GM15510 (cell line): Measurements from ENCODE around the gene RENBP.

Experiments used
- POLR2A ChIP-seq: IDR thresholded peaks from 3 replicates; pipeline ENCODE4 v1.6.1; 2011; ENCODE audit warnings: borderline replicate concordance; ENCODE audit not compliant: insufficient read length; ENCODE audit errors: extremely low read depth

RENBP gene

DNA sequence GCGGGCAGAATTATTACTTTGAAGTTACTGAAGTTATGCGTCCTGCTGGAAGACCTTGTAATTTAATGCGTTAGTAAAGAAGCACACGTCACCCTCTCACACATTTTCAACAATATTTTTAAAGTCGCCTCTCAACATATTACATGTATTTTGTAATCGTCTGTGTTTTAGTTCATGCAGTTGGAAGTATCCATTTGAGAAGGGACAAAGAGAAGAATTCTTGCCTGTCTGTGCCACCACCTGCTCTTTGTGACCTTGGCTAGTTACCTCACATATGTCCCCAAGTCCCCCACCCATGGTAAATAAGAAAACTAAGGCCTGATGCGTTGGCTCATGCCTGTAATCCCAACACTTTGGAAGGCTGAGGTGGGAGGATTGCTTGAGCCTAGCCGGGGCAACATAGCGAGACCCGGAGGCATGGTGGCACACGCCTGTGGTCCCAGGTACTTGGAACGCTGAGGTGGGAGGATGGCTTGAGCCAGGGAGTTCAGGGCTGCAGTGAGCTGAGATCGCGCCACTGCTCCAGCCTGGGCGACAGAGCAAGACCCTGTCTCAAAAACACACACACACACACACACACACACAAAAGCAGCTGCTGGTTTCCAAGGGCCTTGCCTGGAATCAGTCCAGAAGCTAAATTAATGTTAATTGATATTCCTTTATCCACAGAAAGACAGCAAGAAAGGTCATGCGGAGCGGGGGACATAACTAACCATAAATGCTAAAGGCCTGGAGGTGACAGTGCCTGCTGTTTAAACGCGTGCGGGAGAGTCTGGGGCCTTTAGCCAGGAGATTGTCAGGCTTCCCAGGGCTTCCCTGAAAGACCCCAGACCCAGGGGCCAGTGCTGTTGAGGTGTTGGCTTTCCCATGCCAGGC, 28.9 kb upstream of the RENBP start:
- no peak for TF ChIP-seq POLR2A

DNA sequence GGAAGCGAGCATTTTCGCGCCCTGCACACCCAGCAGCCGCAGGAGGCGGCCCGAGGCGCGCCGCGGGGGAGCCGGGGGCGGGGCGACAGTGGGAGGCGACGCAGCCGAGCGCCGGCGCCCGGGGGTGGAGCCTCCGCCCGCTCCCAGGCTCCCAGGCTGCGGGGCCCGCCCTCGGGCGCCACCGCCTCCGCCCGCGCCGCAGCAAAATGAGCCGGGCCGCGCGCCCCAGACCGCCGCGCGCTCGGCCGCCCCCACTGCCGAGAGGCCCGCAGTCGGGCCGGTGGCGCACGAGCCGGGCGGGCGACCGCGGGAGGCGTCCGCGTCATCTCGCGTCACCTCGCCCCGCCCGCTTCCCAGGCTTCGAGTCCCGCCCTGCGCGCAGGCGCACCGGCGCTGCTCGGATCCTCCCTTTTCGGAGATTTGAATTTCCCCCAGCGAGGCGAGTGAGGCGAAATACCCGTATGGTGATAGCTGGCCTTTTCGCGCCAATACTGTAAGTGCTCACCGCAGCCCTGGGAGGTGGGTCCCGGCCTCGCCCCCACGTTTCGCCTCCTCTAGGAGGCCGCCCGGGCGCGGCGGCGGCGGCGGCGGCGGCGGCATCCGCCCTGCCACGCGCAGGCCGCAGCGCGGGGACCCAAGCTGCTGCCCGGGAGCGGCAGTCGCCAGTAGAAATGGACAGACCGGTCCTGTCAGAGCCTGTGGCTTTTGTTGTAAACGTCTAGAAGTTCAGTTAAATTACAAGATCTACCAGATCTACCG, 28.1 kb upstream of the RENBP start, which contains the start of gene TMEM187:
TMEM187 (plus strand) TSS at position 387 of the 759 bp plus-strand sequence. CDS start 9,309 bp downstream, outside the sequence.
- TF ChIP-seq POLR2A, result peak; percentile 56

DNA sequence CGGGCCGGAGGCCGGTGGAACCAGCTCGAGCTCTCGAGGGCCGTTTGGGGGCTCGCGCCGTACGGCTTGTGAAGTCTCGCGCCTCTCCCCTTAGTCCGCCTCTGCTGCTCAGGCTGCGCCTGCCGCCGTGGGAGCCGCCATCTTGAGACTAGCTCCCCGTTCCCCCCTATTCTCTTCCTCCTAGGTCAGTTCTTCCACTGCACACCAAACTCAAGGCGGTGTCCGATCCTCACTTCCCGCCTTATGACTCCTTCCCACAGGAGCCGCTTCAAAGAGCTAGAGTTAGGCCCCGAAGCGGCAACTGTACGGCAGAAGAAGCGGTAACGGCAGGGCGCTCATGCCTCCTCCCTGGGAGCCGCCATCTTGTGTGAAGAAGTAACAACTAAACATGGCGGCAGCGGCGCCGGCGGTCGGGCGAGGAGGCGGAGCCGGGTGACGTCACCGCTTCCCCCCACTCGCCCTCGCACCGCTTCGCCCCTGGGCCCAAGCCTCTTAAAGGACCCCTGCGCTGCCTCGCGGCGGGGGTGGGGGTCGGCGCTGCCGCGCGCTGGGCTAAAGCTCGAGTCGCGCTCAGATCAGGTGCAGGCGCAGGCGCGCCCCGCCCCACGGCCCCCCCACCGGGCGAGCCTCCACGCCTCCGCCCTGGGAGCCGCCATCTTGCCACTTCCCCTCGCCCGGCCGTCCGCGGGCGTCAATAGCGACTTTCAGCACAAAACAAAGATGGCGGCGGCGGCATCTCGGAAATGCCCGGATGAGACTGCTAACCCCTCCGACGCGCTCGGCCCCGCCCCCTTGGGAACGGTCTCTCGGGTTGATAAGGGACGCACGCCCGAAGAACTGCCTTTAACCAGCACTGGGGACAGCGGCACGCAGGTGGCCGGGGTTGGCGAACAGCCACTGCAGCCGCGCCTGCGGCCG, 27.3 kb upstream of the RENBP start, which contains the start of gene HCFC1:
HCFC1 (minus strand) TSS at position 369 of the 918 bp plus-strand sequence. CDS start 978 bp downstream, outside the sequence.
- peak; percentile 26 for TF ChIP-seq POLR2A

DNA sequence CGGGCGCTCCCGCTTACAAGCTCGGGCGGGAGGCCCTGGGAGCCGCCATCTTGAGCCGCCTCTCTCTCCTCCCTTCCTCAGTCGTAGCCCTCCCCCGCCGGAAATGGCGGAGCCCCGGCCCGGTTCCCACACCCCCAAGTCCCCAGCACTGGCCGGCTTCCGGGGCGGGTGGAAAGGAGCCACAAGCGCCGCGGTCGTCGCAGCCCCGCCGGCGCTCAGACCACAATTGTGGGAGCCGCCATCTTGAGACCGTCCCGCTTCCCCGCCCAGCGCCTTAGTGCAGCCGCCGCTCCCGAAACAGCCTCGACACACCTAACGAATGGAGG, 26.6 kb upstream of the RENBP start:
- TF ChIP-seq POLR2A, result peak; percentile 32

DNA sequence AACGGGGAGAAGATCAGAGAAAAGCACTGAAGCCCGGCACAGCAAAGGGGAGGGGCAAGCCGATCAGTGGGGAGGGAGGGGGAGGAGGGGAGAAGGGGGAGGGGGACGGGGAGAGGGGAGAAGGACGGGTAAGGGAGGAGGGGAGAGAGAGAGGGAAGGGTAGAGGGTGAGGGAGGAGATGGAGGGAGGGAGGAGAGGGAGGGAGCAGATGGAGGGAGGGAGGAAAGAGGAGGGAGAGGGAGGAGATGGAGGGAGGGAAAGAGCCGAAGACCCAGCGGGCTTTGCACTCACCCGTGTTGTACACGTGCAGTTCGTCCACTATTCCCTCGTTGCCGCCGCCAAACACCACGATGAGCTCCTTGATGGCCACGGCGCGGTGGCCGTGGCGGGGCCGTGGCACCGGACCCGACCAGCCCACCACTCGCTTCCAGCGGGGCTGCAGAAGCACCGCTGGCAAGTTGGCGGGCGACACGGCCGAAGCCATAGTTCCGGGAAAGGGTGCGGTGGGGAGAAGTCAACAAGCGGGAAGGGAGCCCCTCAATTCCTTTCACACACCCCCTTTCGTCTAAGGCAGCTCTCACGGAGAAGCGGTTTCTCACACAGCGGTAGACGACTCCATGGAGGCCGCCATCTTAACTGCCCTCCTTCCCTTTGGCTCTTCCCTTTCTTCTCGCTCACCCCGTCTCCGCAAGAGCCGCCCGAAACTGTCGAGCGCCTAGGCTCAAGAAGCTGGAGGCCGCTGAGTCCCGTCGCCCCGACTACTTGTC, 26.1 kb upstream of the RENBP start:
- TF ChIP-seq POLR2A, result no peak

DNA sequence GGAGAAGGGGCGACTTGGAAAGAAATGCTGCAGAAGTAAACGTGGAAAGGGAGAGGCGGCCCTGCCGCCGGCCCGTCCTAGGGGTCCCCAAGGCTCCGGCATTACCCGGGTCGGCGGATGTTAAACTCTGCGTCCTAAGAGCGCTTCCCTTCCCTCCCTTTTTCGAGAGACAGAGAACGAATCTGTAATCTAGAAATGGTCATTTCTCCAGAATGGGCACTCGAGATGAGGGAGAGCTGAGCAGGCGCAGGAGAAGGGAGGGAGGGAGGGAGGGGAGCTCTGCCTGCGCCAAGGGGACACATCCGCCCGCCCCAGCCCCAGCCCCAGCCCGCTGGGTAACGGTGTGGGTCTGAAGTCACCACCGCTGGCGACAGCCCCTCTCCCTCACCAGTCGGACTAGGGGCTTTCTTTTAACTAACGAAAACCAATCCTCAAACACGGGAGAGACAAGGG, 25.5 kb upstream of the RENBP start:
- TF ChIP-seq POLR2A, result no peak

DNA sequence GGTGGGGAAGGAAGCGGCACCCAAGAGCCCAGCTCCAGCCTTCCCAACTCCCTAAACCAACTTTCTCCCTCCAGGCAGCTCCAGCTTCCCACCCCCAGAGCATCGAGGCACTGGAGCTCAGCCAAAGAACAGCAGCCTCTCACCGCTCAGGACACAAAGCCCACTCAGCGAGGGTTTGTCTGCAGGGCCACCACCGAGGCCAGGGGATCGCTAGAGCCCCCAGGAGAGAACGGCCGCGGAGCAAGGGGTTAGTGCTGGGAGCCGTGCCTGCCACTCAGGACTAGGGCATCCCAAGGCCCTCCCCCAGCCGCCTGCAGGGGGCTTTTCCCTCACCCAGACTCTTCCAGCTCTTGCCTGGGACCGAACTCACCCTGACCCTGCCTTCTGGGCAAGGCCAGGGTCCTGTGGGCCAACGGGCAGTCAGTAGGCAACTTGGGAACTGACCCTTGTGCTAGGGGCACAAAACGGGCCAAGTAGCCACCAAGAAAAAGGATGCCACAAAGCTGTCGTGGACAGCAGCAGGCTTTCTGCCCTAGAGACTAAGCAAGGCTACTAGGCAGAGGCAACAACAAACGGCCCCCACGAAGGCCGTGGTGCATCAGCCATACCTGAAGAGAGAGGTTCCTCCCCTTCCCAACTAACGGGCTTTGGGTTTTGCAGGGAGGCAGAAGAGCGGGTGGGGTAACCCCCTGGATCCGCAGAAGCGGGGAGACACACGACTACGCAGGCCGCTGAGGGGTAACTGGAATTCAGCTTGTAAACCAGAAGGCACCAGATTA, 24.9 kb upstream of the RENBP start:
- TF ChIP-seq POLR2A, result no peak

DNA sequence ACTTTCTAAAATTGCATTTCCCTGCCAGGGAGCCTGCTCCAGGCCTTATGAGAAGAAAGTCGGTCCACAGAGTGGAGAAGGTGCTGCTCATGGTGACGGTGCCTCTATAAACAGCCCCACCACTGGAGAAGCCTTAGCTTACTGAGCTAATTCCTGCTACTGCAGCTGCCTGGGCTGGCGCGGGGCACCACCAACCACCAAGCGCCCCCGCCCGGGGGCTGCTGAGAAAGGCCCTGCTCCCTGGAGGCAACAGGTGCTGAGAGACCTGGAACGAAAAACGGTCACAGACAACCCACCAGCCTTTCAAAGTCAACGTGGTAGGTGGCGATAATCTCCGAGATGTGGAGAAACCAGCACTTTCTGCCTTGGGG, 24.3 kb upstream of the RENBP start:
- TF ChIP-seq POLR2A, result no peak

DNA sequence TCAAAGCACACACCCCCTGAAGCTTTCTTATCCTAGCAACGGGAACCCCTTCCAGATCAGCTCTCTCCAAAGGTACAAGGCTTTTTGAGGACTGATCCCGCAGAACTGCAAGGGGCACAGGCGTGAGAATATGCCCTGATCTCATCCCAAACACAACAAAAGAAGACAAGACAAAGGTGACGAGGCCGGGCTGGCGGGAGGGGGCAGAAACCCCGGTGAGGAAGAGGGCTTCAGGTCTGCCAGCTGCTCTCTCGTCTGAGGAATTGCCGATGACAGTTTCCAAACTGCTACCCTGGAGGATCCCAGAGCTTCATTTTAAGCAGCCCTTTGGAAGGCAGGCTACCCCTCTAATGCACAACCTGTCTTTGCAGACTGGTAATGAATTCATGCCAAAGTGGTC, 23.8 kb upstream of the RENBP start:
- no peak for TF ChIP-seq POLR2A

DNA sequence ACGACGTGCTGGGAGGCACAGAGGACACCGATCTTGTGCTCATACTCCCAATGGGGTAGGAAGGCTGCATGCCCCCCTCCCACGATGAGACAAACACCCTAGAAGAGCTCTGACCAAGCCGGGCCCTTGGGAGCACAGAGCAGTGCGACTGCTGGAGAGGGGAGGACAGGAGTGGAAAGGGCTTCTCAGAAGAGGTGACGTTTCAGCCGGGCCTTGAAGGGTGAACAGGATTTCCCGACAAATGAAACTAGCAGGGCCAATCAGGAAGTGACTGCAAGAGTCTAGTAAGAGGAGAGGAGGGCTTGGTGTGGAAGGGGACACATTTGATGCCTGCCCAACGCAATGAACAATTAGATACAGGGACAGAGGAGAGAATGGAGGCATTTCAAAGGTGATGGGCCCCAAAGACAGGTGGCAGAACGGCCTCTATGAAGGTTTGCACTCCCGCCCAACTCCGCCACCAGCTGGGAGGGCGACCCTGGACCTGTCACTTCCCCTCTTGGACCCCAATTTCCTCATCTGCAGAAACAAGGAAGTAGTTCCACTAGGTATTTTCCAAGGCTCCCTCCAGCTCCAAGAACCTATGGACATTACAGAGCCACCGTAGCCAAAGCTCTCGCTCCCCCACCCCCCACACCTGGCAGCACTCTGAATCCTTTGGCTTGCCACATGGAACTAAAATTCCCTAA, 23.2 kb upstream of the RENBP start:
- TF ChIP-seq POLR2A, result no peak

DNA sequence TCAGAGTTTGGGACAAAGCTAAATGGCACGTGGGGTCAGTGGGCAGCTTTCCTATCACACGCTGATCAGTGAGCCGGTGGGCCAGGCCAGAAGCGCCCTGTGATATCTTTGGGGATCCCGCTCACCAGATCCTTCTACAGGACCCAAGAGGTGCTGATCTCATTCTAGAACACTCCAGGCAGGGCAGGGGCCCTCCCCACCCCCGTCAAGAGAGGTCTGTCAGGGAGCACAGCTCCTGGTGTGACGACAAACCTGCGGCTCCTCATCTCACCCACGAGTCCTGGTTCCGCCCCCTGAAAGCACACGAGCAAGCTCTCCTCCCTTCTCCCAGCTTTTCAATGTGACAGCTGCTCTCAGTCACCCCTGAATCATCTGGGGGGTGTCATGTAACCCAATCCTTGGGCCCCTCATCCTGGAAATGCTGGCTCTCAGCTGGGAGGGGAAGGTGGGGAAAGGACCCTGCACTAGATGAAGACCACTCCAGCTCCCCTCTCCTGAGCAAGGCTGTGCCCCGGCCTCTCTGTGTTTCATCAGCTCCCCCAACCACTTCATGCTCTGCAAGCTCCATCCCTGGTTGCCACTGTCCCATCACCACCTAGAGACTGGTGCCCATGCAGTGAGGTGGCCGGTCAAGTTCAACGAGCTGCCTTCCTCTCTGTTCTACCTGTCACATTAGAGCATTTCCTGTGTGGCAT, 22.5 kb upstream of the RENBP start:
- no peak for TF ChIP-seq POLR2A

DNA sequence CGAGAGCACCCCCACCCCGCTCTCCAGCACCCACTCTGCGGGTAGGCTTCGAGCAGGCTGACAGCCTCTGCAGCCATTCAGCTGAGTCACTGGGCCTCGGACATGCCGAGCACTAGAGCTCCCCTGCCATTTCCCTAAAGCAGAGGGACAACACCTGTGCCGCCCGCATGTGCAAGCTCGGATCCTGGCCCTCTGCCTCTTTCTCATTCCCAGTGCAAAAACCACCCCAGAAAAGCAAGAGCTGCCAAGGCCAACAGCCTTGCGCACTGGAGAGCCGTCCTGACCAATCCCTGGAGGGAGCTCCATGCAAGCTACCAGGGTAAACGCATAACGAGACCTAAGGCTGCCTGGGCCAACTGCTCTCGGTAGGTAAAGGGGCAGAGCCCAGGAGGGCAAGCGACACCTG, 21.8 kb upstream of the RENBP start:
- no peak for TF ChIP-seq POLR2A
